ENCODE measurements around the gene PTPRO. TPM values are rescaled to one million over a fixed set of nuclear protein-coding genes. Genes with fewer than 3 reads are reported as not detected.

Gene PTPRO
- total and polyA plus RNA-seq, 10 of the 15 experiments (the other 5 are each of a cell fraction or from before 2014, with no cell fraction given) = 1.2 to 5.3 (median 3.5) TPM

DNA sequence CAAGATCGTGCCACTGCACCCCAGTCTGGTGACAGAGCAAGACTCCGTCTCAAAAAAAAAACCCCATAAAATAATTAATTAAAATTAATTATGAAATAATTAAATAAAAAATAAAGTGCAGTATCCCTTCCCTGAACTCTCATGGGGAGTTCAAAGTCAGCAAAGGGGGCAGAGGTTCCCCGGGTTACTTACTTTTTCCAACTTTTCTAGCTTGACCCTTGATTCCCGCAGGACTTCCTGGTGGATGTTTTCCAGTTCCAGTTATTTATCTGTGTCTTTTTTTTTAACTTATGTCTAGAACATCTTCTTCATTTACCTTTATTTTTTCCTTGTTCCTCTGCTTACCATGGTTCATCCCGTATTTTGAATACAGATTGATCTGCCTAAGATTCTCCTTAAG, 269.5 kb downstream of the PTPRO start:
- CTCF ChIA-PET = interaction anchor here (0.6 to 19.0 kb wide), 16 partner anchors 8 to 409 kb away, joined by 3 to 1078 read pairs (median 4); partner anchors contain the start of gene DERA
- ATAC-seq (no peak), DNase-seq (ENCODE audit: low read depth, low spot score) (no peak), FAIRE-seq (no peak)
- H3K4me1 ChIP-seq (ENCODE audit: control insufficient read depth, insufficient read depth, low read length) = peaks cover 4% of the 10 kb centered on the region; the same call in 1 of the 2 replicates
- intact Hi-C loops (cut with micrococcal nuclease; ENCODE audit: unreplicated experiment) (loop anchor here (5.0 kb wide), 1 partner anchor 180 kb away; no protein-coding TSS in a partner anchor), in situ Hi-C loops (cut with MboI) (no loop called here)
- H3K36me3 ChIP-seq (ENCODE audit: control insufficient read depth in 2 of 2, insufficient read depth in 2 of 2, low read length in 1 of 2) = no peaks in the 10 kb centered on the region
- H3K4me3 ChIP-seq = no peak overlapping the region
- no peaks in the 10 kb centered on the region for H3K27me3 ChIP-seq (replicated peaks in 1 of 2; ENCODE audit: control insufficient read depth in 2 of 2, insufficient read depth in 2 of 2, low read length in 1 of 2)
- no peaks in the 10 kb centered on the region for H3K79me2 ChIP-seq (ENCODE audit: control insufficient read depth, insufficient read depth, low read length)
- SMC1A ChIA-PET (ENCODE audit: uncharacterized antibody, unreplicated experiment) = interaction anchor here (0.9 to 14.2 kb wide), 18 partner anchors 12 to 338 kb away, joined by 3 to 466 read pairs (median 8); no protein-coding TSS in a partner anchor
- no peaks in the 10 kb centered on the region for H4K20me1 ChIP-seq (ENCODE audit: control insufficient read depth, insufficient read depth)
- RAD21 ChIA-PET (ENCODE audit: unreplicated experiment) = interaction anchor here (1.0 to 13.2 kb wide), 12 partner anchors 45 to 305 kb away, joined by 3 to 215 read pairs (median 4); no protein-coding TSS in a partner anchor
- 83% methylated on average over 5 of the region's 5 CpGs for WGBS (ENCODE audit: insufficient coverage, insufficient replicate concordance, low lambda C conversion rate, missing lambda C conversion rate)
- H3K4me2 ChIP-seq (ENCODE audit: control insufficient read depth, insufficient read depth) = no peak overlapping the region
- TF ChIP-seq RAD21 (IDR thresholded peaks at IDR 0.05; ENCODE audit: insufficient read depth, low read depth, low read length) = no peak
- TF ChIP-seq, protein P1, sequence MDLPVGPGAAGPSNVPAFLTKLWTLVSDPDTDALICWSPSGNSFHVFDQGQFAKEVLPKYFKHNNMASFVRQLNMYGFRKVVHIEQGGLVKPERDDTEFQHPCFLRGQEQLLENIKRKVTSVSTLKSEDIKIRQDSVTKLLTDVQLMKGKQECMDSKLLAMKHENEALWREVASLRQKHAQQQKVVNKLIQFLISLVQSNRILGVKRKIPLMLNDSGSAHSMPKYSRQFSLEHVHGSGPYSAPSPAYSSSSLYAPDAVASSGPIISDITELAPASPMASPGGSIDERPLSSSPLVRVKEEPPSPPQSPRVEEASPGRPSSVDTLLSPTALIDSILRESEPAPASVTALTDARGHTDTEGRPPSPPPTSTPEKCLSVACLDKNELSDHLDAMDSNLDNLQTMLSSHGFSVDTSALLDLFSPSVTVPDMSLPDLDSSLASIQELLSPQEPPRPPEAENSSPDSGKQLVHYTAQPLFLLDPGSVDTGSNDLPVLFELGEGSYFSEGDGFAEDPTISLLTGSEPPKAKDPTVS (IDR thresholded peaks at IDR 0.05; ENCODE audit: low read depth, low read length) = no peak
- POLR2A ChIA-PET = interaction anchor here (0.8 to 0.9 kb wide), 2 partner anchors 11 to 266 kb away, joined by 3 to 5 read pairs; no protein-coding TSS in a partner anchor
- no peaks in the 10 kb centered on the region for H3K9me3 ChIP-seq (replicated peaks; ENCODE audit: control insufficient read depth, insufficient read depth, low read length)
- H3K9ac ChIP-seq (ENCODE audit: control insufficient read depth, insufficient read depth, low read length) = no peak overlapping the region
- BruUV-seq (replicated peaks) = no TSS peak
- no peak overlapping the region for H3K27ac ChIP-seq (ENCODE audit: control insufficient read depth, insufficient read depth)
- H2AFZ ChIP-seq (ENCODE audit: control insufficient read depth, low read depth, low read length) = no peak overlapping the region

DNA sequence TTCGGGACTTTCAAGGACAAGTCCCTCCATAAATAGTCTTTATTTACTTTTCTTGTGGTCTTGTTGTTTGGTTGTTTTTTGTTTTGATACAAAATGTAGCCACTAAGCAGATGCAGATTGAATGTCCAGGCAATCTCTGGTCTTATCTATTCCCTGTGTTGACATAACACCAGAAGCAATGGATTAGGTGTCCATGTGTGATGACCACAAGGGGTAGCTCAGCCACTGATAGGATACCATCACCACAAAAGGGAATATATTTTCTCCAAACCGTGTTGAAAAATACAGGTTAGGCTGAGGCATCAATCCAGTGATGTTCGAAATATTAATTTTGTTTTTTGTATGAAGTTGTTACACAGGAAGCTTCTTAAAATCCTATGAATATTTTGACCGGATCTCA, 270.6 kb downstream of the PTPRO start:
- FAIRE-seq (no peak), DNase-seq (ENCODE audit: low read depth, low spot score) (no peak), ATAC-seq (no peak)
- peaks cover 4% of the 10 kb centered on the region; the same call in 1 of the 2 replicates for H3K4me1 ChIP-seq (ENCODE audit: control insufficient read depth, insufficient read depth, low read length)
- 62% methylated on average over 4 of the region's 4 CpGs for WGBS (ENCODE audit: insufficient coverage, insufficient replicate concordance, low lambda C conversion rate, missing lambda C conversion rate)
- no peaks in the 10 kb centered on the region for H3K79me2 ChIP-seq (ENCODE audit: control insufficient read depth, insufficient read depth, low read length)
- no peaks in the 10 kb centered on the region for H4K20me1 ChIP-seq (ENCODE audit: control insufficient read depth, insufficient read depth)
- intact Hi-C loops (cut with micrococcal nuclease; ENCODE audit: unreplicated experiment) = loop anchor here (5.0 kb wide), 1 partner anchor 179 kb away; no protein-coding TSS in a partner anchor
- H3K27ac ChIP-seq (ENCODE audit: control insufficient read depth, insufficient read depth) = no peak overlapping the region
- no peaks in the 10 kb centered on the region for H3K9me3 ChIP-seq (replicated peaks; ENCODE audit: control insufficient read depth, insufficient read depth, low read length)
- no TSS peak for BruUV-seq (replicated peaks)
- H3K36me3 ChIP-seq (ENCODE audit: control insufficient read depth in 2 of 2, insufficient read depth in 2 of 2, low read length in 1 of 2) = no peaks in the 10 kb centered on the region
- H2AFZ ChIP-seq (ENCODE audit: control insufficient read depth, low read depth, low read length) = no peak overlapping the region
- ChIA-PET POLR2A (no interaction called here), RAD21 (ENCODE audit: unreplicated experiment) (interaction anchor here (1.1 to 13.2 kb wide), 8 partner anchors 58 to 264 kb away, joined by 3 to 215 read pairs (median 4); partner anchors contain the start of gene EPS8), CTCF (interaction anchor here (0.8 to 19.0 kb wide), 8 partner anchors 9 to 318 kb away, joined by 3 to 1078 read pairs (median 8); partner anchors contain the start of gene DERA), SMC1A (ENCODE audit: uncharacterized antibody, unreplicated experiment) (interaction anchor here (0.9 to 14.2 kb wide), 10 partner anchors 8 to 305 kb away, joined by 3 to 466 read pairs (median 4); no protein-coding TSS in a partner anchor)
- TF ChIP-seq RELA (IDR thresholded peaks at IDR 0.05; ENCODE audit: borderline replicate concordance, partially characterized antibody) = no peak
- TF ChIP-seq, protein P2, sequence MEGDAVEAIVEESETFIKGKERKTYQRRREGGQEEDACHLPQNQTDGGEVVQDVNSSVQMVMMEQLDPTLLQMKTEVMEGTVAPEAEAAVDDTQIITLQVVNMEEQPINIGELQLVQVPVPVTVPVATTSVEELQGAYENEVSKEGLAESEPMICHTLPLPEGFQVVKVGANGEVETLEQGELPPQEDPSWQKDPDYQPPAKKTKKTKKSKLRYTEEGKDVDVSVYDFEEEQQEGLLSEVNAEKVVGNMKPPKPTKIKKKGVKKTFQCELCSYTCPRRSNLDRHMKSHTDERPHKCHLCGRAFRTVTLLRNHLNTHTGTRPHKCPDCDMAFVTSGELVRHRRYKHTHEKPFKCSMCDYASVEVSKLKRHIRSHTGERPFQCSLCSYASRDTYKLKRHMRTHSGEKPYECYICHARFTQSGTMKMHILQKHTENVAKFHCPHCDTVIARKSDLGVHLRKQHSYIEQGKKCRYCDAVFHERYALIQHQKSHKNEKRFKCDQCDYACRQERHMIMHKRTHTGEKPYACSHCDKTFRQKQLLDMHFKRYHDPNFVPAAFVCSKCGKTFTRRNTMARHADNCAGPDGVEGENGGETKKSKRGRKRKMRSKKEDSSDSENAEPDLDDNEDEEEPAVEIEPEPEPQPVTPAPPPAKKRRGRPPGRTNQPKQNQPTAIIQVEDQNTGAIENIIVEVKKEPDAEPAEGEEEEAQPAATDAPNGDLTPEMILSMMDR (IDR thresholded peaks at IDR 0.05 in 2 of 3, conservative IDR thresholded peaks at IDR 0.05 in 1 of 3; ENCODE audit: control insufficient read depth in 2 of 3, extremely low read depth in 1 of 3, insufficient read depth in 1 of 3, low read depth in 3 of 3, low read length in 3 of 3) = peak in 1 of 3 experiments; percentile 6; a peak in 1 of 6 replicates
- no peak overlapping the region for H3K4me2 ChIP-seq (ENCODE audit: control insufficient read depth, insufficient read depth)
- H3K4me3 ChIP-seq = no peak overlapping the region
- in situ Hi-C loops (cut with MboI) = no loop called here
- H3K27me3 ChIP-seq (replicated peaks in 1 of 2; ENCODE audit: control insufficient read depth in 2 of 2, insufficient read depth in 2 of 2, low read length in 1 of 2) = no peaks in the 10 kb centered on the region; a peak in 1 of 4 replicates
- no peak overlapping the region for H3K9ac ChIP-seq (ENCODE audit: control insufficient read depth, insufficient read depth, low read length)

All from GM12878 (cell line).